Heart right ventricle (tissue), 16 donors: Measurements from ENCODE around the gene MAST2. TPM values are rescaled to one million over a fixed set of nuclear protein-coding genes. Genes with fewer than 3 reads are reported as not detected.
A peak's percentile ranks its signal among the peaks of the same experiment; 100 is the strongest.

ENCODE experiments used
- ATAC-seq, 8 donors: fragments of 200-7000 bp; cut with Tn5 transposase; one replicate each; pipeline ENCODE4 v1.9.1; 2020; ENCODE audit warnings: mild to moderate bottlenecking in 8 of 8, moderate library complexity in 8 of 8, moderate number of reproducible peaks in 1 of 8
- DNase-seq, 2 donors: peaks; one replicate each; pipeline ENCODE4 v3.0.0-alpha.2; 2020
- H3K27ac ChIP-seq, 10 donors: fragments of 200-600 bp; sonication (generic) in 2 of 10; one replicate each; pipeline versions ENCODE4 v1.5.0 to v1.8.0; 2020 to 2022; ENCODE audit warnings: mild to moderate bottlenecking in 3 of 10
- H3K27me3 ChIP-seq, 7 donors: fragments of 200-600 bp; one replicate each; pipeline ENCODE4 v1.8.0; 2021 to 2022; ENCODE audit warnings: mild to moderate bottlenecking in 2 of 7
- H3K36me3 ChIP-seq, 9 donors: fragments of 200-600 bp; sonication (generic) in 1 of 9; one replicate each; pipeline versions ENCODE4 v1.5.0 to v1.8.0; 2020 to 2022; ENCODE audit warnings: mild to moderate bottlenecking in 2 of 9
- H3K4me1 ChIP-seq, 9 donors: fragments of 200-600 bp; sonication (generic) in 1 of 9; one replicate each; pipeline versions ENCODE4 v1.5.0 to v1.8.0; 2020 to 2022; ENCODE audit warnings: mild to moderate bottlenecking in 4 of 9
- H3K4me3 ChIP-seq, 10 donors: fragments of 200-600 bp; sonication (generic) in 2 of 10; one replicate each; pipeline versions ENCODE4 v1.5.0 to v1.8.0; 2020 to 2022; ENCODE audit warnings: mild to moderate bottlenecking in 7 of 10, moderate library complexity in 2 of 10
- H3K9me3 ChIP-seq, 11 donors: fragments of 200-600 bp in 10 of 11; sonication (generic) in 2 of 11; one replicate each; pipeline versions ENCODE4 v1.5.0 to v1.8.0; 2013 to 2022; ENCODE audit warnings: mild to moderate bottlenecking in 2 of 11, control low read depth in 1 of 11, moderate library complexity in 1 of 11
- WGBS, 2 donors: extraction: QIAGEN DNeasy Blood & Tissue Kit; methylation state at CpG; one replicate each; pipeline ENCODE4 v1.1.7; 2013; ENCODE audit warnings: inconsistent platforms in 1 of 2; 5-methylcytosine and 5-hydroxymethylcytosine counted together
- intact Hi-C, 10 donors: fragments of 100-400 bp; cut with DNase I; formaldehyde crosslinking; loops; one replicate each; pipeline versions ENCODE4 v1.11.1 to v1.14.2; 2022
- polyA plus RNA-seq, 2 donors: library from polyadenylated mRNA; stranded (reverse); fragments of 200-250 nt; gene quantifications; one replicate each; pipeline ENCODE4 v1.2.3, GENCODE V29; 2013
- total RNA-seq, 10 donors: library from RNA; stranded (reverse); fragmentation: NEBNext Ultra II Directional in 3 of 10; extraction: Animal tissue kit (Norgen Biotek cat#: 25700) in 3 of 10; gene quantifications; one replicate each; pipeline versions ENCODE4 v1.2.1 to v1.2.4, GENCODE V29; 2021 to 2023
- TF ChIP-seq, protein P1 (sequence below), 9 donors: fragments of 200-600 bp; sonication (generic) in 2 of 9; IDR thresholded peaks; one replicate each; pipeline versions ENCODE4 v1.5.0 to v1.8.0; 2021 to 2022; ENCODE audit warnings: antibody characterized with exemption in 9 of 9, mild to moderate bottlenecking in 5 of 9, moderate library complexity in 1 of 9
- donor health status: Arrhythmogenic right ventricular cardiomyopathy.
- donor health status: ischemic (EF 13 %, LVEDD 7.1; RV severe dilation, severe dysfunction).
- donor health status: healthy with polysubstance abuse.
- donor health status: DM: no; HTN: yes; CAD: no.
- donor health status: DM: no; HTN: no; CAD: no.
- donor health status: ischemic (EF 25% LVEDD 6.9; RV normal size, moderate dysfunction).
- donor health status: ischemic (EF 25% LVEDD 5.7; RV mildly dilated, moderate dysfunction).
- donor health status: healthy.
- donor health status: DM: yes; HTN: yes; CAD: no.
- donor health status: Ischemic cardiomyopathy.
- donor health status: ischemic (EF 35%, LVEDD 5.7; RV mildly dilated, moderate dysfunction).
- donor health status: nonischemic (EF 11% LVEDD 7.7; RV severe dilation, severe dysfunction).
- donor health status: DM: yes; HTN: yes; CAD: no.
- donor health status: PGD.
- donor health status: ischemic (EF 29% LVEDD 5.4; RV normal size, mild dysfunction).
- donor health status: nonischemic (EF 23%, LVEDD 6.1; RV moderate dilation, normal function).

Gene MAST2
- total and polyA plus RNA-seq, 12 donors = 66.4 to 129 (median 83.2) TPM

DNA sequence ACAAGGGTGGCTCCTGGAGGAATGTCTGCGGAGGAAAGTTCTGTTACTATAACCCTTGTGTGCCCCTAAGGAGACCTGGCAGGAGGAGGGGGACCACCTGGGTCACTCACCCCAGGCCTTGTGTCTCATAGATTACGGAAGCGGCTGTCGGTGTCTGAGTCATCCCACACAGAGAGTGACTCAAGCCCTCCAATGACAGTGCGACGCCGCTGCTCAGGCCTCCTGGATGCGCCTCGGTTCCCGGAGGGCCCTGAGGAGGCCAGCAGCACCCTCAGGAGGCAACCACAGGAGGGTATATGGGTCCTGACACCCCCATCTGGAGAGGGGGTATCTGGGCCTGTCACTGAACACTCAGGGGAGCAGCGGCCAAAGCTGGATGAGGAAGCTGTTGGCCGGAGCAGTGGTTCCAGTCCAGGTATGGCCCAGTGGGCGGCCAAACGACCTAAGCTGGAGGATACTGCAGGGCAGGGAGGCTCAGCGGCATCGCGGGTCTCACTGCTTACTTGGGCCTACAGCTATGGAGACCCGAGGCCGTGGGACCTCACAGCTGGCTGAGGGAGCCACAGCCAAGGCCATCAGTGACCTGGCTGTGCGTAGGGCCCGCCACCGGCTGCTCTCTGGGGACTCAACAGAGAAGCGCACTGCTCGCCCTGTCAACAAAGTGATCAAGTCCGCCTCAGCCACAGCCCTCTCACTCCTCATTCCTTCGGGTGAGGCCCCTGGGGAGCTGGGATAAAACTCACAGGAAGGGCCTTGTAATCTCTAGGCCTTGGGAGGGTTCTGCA lies 227.7 kb downstream of the MAST2 start:
- no peaks in the 10 kb centered on the region for H3K9me3 ChIP-seq
- 82 to 87% methylated on average over 26 of the region's 26 CpGs for WGBS, 2 donors
- ATAC-seq = no peak
- H3K27me3 ChIP-seq = no peaks in the 10 kb centered on the region
- H3K27ac ChIP-seq = peak overlapping the region in 4 of 10 donors; percentile 20 to 43 (median 32)
- H3K4me1 ChIP-seq = peaks cover 2 to 39% (median 23%) of the 10 kb centered on the region in 9 donors
- TF ChIP-seq, protein P1, sequence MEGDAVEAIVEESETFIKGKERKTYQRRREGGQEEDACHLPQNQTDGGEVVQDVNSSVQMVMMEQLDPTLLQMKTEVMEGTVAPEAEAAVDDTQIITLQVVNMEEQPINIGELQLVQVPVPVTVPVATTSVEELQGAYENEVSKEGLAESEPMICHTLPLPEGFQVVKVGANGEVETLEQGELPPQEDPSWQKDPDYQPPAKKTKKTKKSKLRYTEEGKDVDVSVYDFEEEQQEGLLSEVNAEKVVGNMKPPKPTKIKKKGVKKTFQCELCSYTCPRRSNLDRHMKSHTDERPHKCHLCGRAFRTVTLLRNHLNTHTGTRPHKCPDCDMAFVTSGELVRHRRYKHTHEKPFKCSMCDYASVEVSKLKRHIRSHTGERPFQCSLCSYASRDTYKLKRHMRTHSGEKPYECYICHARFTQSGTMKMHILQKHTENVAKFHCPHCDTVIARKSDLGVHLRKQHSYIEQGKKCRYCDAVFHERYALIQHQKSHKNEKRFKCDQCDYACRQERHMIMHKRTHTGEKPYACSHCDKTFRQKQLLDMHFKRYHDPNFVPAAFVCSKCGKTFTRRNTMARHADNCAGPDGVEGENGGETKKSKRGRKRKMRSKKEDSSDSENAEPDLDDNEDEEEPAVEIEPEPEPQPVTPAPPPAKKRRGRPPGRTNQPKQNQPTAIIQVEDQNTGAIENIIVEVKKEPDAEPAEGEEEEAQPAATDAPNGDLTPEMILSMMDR (IDR thresholded peaks at IDR 0.05) = no peak
- intact Hi-C loops = no loop called here
- no peak for DNase-seq
- H3K4me3 ChIP-seq = no peak overlapping the region
- peaks cover 0 to 80% (median 29%) of the 10 kb centered on the region in 9 donors for H3K36me3 ChIP-seq

DNA sequence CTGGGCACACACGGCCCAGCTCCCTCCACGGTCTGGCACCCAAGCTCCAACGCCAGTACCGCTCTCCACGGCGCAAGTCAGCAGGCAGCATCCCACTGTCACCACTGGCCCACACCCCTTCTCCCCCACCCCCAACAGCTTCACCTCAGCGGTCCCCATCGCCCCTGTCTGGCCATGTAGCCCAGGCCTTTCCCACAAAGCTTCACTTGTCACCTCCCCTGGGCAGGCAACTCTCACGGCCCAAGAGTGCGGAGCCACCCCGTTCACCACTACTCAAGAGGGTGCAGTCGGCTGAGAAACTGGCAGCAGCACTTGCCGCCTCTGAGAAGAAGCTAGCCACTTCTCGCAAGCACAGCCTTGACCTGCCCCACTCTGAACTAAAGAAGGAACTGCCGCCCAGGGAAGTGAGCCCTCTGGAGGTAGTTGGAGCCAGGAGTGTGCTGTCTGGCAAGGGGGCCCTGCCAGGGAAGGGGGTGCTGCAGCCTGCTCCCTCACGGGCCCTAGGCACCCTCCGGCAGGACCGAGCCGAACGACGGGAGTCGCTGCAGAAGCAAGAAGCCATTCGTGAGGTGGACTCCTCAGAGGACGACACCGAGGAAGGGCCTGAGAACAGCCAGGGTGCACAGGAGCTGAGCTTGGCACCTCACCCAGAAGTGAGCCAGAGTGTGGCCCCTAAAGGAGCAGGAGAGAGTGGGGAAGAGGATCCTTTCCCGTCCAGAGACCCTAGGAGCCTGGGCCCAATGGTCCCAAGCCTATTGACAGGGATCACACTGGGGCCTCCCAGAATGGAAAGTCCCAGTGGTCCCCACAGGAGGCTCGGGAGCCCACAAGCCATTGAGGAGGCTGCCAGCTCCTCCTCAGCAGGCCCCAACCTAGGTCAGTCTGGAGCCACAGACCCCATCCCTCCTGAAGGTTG lies 231.4 kb downstream of the MAST2 start:
- ATAC-seq = peak in 3 of 8 donors; percentile 3 to 45 (median 6)
- Histone ChIP-seq H3K4me1 (peaks cover 0 to 41% (median 30%) of the 10 kb centered on the region in 9 donors), H3K36me3 (peaks cover 0 to 64% (median 26%) of the 10 kb centered on the region in 9 donors), H3K9me3 (no peaks in the 10 kb centered on the region), H3K27ac (peak overlapping the region in 3 of 10 donors; percentile 6 to 28 (median 9)), H3K4me3 (no peak overlapping the region), H3K27me3 (no peaks in the 10 kb centered on the region)
- TF ChIP-seq, protein P1 (IDR thresholded peaks at IDR 0.05) = peak in 1 of 9 donors; percentile 33
- DNase-seq = no peak
- WGBS, 2 donors = 82 to 86% methylated on average over 27 of the region's 27 CpGs
- intact Hi-C loops = loop anchor here in 7 of 10 donors (2.0 to 5.0 kb wide), 4 partner anchors 97 to 187 kb away; partner anchors contain the start of gene PIK3R3 (in 4 of the 7)

DNA sequence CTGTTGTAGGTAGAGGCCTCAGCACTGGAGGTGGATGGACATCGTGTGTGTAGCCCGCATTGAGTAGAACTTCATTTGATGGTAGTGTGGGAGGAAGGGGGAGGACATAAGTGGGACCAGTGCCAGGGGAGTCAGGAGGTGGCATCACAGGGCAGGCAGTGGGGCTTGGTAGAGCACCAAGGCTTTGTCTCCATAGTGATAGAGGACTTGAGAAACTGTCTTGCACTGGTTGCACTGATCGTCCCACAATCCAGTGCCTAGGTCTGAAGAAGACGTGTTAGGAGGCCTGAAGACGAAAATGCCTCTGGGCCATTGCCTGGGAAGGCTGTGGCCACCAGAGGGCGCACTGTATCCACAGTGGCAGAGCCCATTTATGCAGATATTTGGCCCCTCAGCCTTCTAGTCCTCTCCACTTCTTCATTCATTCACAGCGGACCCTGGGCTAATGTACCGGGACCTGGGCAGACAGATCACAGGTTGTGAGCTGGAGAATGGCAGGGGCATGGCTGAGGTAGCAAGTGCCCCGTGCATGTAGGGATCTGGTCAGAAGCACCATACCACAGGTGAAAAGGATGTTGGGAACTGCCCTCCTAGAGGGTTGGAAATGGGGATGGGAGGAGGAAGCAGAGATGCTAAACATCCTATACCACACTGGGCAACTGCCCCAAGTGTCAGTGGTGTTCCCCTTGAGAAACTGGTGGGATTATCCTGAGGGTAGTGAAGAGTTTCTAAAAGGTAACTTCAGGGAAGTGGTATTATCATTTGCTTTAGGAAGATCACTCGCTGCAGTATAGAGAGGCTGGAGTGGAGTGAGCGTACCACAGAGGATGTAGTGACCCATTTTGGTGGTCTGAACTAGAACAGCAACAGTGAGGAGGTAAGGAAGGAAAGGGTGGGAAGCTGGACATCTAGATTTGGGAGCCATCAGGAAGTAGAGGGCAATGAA lies 233.8 kb downstream of the MAST2 start:
- TF ChIP-seq, protein P1 (IDR thresholded peaks at IDR 0.05) = peak; percentile 96 to 98 (median 98)
- WGBS, 2 donors = 26 to 30% methylated on average over 11 of the region's 11 CpGs
- Histone ChIP-seq H3K36me3 (peaks cover 0 to 61% (median 6%) of the 10 kb centered on the region in 9 donors), H3K27ac (peak overlapping the region in 8 of 10 donors; percentile 2 to 46 (median 30)), H3K9me3 (no peaks in the 10 kb centered on the region), H3K27me3 (no peaks in the 10 kb centered on the region), H3K4me3 (no peak overlapping the region), H3K4me1 (peaks cover 8 to 64% (median 51%) of the 10 kb centered on the region in 9 donors)
- peak; percentile 42 to 81 (median 70) for ATAC-seq
- DNase-seq = peak; percentile 82 to 89
- intact Hi-C loops = loop anchor here (1.0 to 5.0 kb wide), 6 partner anchors 95 to 186 kb away; partner anchors contain the start of gene PIK3R3 (in 4 of the 10)
